Activated CD8-positive, alpha-beta T cell treated with anti-CD3 and anti-CD28 coated beads, Interleukin-2, amount 10 ng/mL, durations not matched to agents 7 days and 5 days (primary cell): ENCODE results near the gene S100A5. TPM values are rescaled to one million over a fixed set of nuclear protein-coding genes. Genes with fewer than 3 reads are reported as not detected.
"Not testable (repeated sequence)": the region's sequence is repeated elsewhere in the genome, so short reads cannot be mapped to it uniquely, and the experiment has no call there.

Source experiments
- ATAC-seq: fragments of 150-1000 bp; cut with Tn5 transposase; one replicate; pipeline ENCODE4 v1.10.0; 2021; ENCODE audit warnings: moderate library complexity
- CTCF ChIA-PET: fragments of 350-600 bp; sonication (Branson Sonifier 250); formaldehyde crosslinking; loops from one replicate; lab custom pipeline; 2021; ENCODE audit warnings: antibody characterized with exemption; lab: Charles Lee
- POLR2A ChIA-PET: fragments of 350-600 bp; sonication (Branson Sonifier 250); formaldehyde crosslinking; loops from one replicate; lab custom pipeline; 2021; ENCODE audit warnings: antibody characterized with exemption; lab: Charles Lee
- DNase-seq: peaks from one replicate; pipeline ENCODE4 v3.0.0-alpha.2; 2020
- H3K27ac Mint-ChIP-seq: one replicate; pipeline ENCODE4 v1.8.0; 2021; ENCODE audit warnings: mild to moderate bottlenecking, mixed read lengths
- H3K27me3 Mint-ChIP-seq: one replicate; pipeline ENCODE4 v1.8.0; 2021; ENCODE audit warnings: low read depth, mixed read lengths
- H3K36me3 Mint-ChIP-seq: one replicate; pipeline ENCODE4 v1.8.0; 2021; ENCODE audit warnings: low read depth, mixed read lengths
- H3K4me1 Mint-ChIP-seq: one replicate; pipeline ENCODE4 v1.8.0; 2021; ENCODE audit warnings: low read depth, mixed read lengths
- H3K4me3 Mint-ChIP-seq: one replicate; pipeline ENCODE4 v1.8.0; 2021; ENCODE audit warnings: mild to moderate bottlenecking, mixed read lengths
- H3K9me3 Mint-ChIP-seq: one replicate; pipeline ENCODE4 v1.8.0; 2022; ENCODE audit warnings: mixed read lengths; ENCODE audit not compliant: insufficient read depth
- total RNA-seq, 2 experiments: library from RNA; stranded (reverse); gene quantifications; one replicate each; pipeline ENCODE4 v1.2.3, GENCODE V29; 2021

The S100A5 gene, protein sequence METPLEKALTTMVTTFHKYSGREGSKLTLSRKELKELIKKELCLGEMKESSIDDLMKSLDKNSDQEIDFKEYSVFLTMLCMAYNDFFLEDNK
- 1 to 10 TPM; 1.8 to 1.9 TPM for total RNA-seq

DNA sequence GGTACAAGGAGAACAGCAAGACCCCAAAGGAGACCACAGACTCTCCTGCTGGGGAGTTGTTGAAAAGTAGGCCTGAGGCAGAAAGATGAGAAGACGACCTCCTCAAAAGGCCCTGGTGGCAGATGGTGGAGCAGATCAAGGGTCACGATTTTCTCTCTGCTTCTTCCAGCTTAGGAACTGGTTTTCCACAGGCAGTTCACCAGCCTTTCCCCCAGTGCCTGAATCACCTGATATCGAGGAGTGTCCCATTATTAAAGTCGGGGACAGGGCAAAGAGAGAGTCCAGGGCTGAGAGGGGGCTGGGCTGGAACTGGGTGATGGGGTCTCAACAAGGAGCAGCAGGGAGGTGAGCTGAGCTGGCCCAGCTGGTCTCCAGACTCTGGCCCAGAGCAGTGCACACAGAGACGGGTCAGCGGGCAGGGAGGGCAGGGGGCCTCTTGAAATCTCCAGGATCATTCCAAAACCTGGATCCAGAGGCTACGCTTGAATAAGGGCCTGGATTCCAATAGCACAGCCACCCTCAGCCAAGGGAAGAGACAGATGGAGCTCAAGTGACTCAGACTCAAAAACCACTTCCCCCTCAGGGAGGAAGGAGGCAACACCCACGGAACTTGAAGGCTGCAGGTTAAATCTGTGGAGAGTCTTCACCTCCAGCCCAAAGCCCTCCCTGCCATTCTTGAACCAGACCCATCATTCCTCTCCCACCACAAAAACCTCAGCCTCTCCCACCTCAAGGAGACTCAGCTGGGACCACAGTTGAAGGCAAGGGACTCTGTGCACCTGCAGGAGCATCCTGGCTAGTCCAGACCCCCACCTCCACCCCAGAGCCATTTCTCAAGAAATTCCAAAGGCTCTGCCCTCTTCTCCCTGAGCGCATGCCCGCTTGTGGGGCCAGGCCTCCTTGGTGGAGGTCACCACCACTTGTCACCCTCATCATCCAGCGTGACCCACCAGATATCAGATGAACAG lies at the start of gene S100A5:
Gene S100A5 (minus strand): TSS at position 541 of the 968 bp plus-strand sequence. CDS start 743 bp downstream, outside the sequence.
- Mint-ChIP-seq H3K4me3 (peak within 1 kb of the TSS; percentile 66), H3K27me3 (no peaks in the 10 kb centered on the region), H3K9me3 (no peaks in the 10 kb centered on the region), H3K36me3 (peaks cover 52% of the 10 kb centered on the region), H3K4me1 (peaks cover 90% of the 10 kb centered on the region), H3K27ac (peak within 1 kb of the TSS; percentile 92)
- ATAC-seq (peak; percentile 29), DNase-seq (peak; percentile 75)
- CTCF ChIA-PET, result interaction anchor here (1.0 to 2.7 kb wide), 9 partner anchors 8 to 32 kb away, joined by 3 to 28 read pairs (median 5); partner anchors contain the start of gene S100A2
- POLR2A ChIA-PET, result interaction anchor here (0.6 to 2.8 kb wide), 6 partner anchors 9 to 427 kb away, joined by 3 to 12 read pairs (median 6); partner anchors contain the start of genes CHTOP, CREB3L4 and S100A2

DNA sequence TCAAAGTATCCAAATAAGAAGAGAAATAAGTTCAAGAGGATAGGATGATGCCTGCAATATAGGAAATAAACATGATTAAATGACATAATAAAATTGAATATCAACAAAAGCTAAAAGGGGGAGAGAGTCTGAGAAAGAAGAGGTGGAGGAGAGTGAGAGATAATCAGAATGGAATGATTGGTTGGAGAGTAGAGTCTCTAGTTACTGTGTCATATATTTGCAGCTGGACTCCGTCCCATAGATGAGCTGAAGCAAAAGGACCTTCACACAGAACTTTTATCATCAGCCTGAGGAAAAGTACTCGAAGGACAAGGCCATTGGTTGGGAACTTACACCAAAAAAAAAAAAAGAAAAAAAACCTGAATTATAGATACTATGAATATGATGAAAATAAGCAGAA lies 47.7 kb upstream of the S100A5 start:
- DNase-seq (no peak), ATAC-seq (no peak)
- Mint-ChIP-seq H3K9me3 (no peaks in the 10 kb centered on the region), H3K27ac (no peak overlapping the region), H3K4me1 (no peaks in the 10 kb centered on the region), H3K36me3 (no peaks in the 10 kb centered on the region), H3K4me3 (no peak overlapping the region), H3K27me3 (peaks cover 15% of the 10 kb centered on the region)
- POLR2A ChIA-PET, result interaction anchor here (0.8 kb wide), 1 partner anchor 56 kb away, joined by 3 read pairs; no protein-coding TSS in a partner anchor
- CTCF ChIA-PET, result interaction anchor here (0.5 kb wide), 1 partner anchor 1147 kb away, joined by 3 read pairs; no protein-coding TSS in a partner anchor

- not testable (repeated sequence) for H3K27ac Mint-ChIP-seq, H3K36me3 Mint-ChIP-seq, ATAC-seq, DNase-seq, H3K4me1 Mint-ChIP-seq, H3K4me3 Mint-ChIP-seq, H3K9me3 Mint-ChIP-seq
- CTCF ChIA-PET, result interaction anchor here (0.5 kb wide), 1 partner anchor 1147 kb away, joined by 3 read pairs; no protein-coding TSS in a partner anchor
- peaks cover 15% of the 10 kb centered on the region for H3K27me3 Mint-ChIP-seq
- POLR2A ChIA-PET, result interaction anchor here (0.8 kb wide), 1 partner anchor 56 kb away, joined by 3 read pairs; no protein-coding TSS in a partner anchor
Measured at GRCh38 chr1:153588033-153588432, 47.3 kb upstream of the S100A5 start.

- H3K27me3 Mint-ChIP-seq, result peaks cover 15% of the 10 kb centered on the region
- H3K9me3 Mint-ChIP-seq, result no peaks in the 10 kb centered on the region
- no peaks in the 10 kb centered on the region for H3K4me1 Mint-ChIP-seq
- H3K36me3 Mint-ChIP-seq, result no peaks in the 10 kb centered on the region
- ATAC-seq, result no peak
- POLR2A ChIA-PET, result no interaction called here
- DNase-seq, result no peak
- CTCF ChIA-PET, result no interaction called here
- no peak overlapping the region for H3K4me3 Mint-ChIP-seq
- no peak overlapping the region for H3K27ac Mint-ChIP-seq
Measured at GRCh38 chr1:153587314-153587713, 46.6 kb upstream of the S100A5 start.

GRCh38 chr1:153586347-153586746 lies 45.6 kb upstream of the S100A5 start:
- Mint-ChIP-seq H3K27me3 (peaks cover 15% of the 10 kb centered on the region), H3K9me3 (no peaks in the 10 kb centered on the region)

GRCh38 chr1:153585006-153585405 lies 44.3 kb upstream of the S100A5 start:
- Mint-ChIP-seq H3K9me3 (no peaks in the 10 kb centered on the region), H3K27ac (no peak overlapping the region), H3K4me3 (no peak overlapping the region), H3K27me3 (peaks cover 15% of the 10 kb centered on the region), H3K4me1 (no peaks in the 10 kb centered on the region), H3K36me3 (no peaks in the 10 kb centered on the region)
- ChIA-PET POLR2A (no interaction called here), CTCF (interaction anchor here (0.7 to 1.6 kb wide), 3 partner anchors 12 to 91 kb away, joined by 3 to 5 read pairs (median 4); no protein-coding TSS in a partner anchor)
- ATAC-seq, result no peak
- DNase-seq, result no peak

More at GRCh38 chr1:153586347-153586746, 45.6 kb upstream of the S100A5 start:
- H3K27ac Mint-ChIP-seq, result no peak overlapping the region
- ChIA-PET CTCF (interaction anchor here (1.1 to 1.5 kb wide), 2 partner anchors 14 to 19 kb away, joined by 3 read pairs; no protein-coding TSS in a partner anchor), POLR2A (no interaction called here)
- no peak for DNase-seq
- no peaks in the 10 kb centered on the region for H3K4me1 Mint-ChIP-seq
- no peaks in the 10 kb centered on the region for H3K36me3 Mint-ChIP-seq
- no peak overlapping the region for H3K4me3 Mint-ChIP-seq
- ATAC-seq, result no peak

GRCh38 chr1:153583976-153584375 lies 43.2 kb upstream of the S100A5 start:
- DNase-seq, result no peak
- ChIA-PET CTCF (interaction anchor here (1.6 kb wide), 1 partner anchor 11 kb away, joined by 5 read pairs; no protein-coding TSS in a partner anchor), POLR2A (no interaction called here)
- ATAC-seq, result no peak
- H3K27ac Mint-ChIP-seq, result no peak overlapping the region
- no peak overlapping the region for H3K4me3 Mint-ChIP-seq
- H3K27me3 Mint-ChIP-seq, result peaks cover 19% of the 10 kb centered on the region
- no peaks in the 10 kb centered on the region for H3K36me3 Mint-ChIP-seq
- H3K4me1 Mint-ChIP-seq, result no peaks in the 10 kb centered on the region
- H3K9me3 Mint-ChIP-seq, result no peaks in the 10 kb centered on the region

GRCh38 chr1:153583514-153583913 lies 42.8 kb upstream of the S100A5 start:
- peaks cover 24% of the 10 kb centered on the region for H3K27me3 Mint-ChIP-seq
- ATAC-seq, POLR2A ChIA-PET, DNase-seq, H3K36me3 Mint-ChIP-seq, H3K4me1 Mint-ChIP-seq, H3K27ac Mint-ChIP-seq, H3K4me3 Mint-ChIP-seq, H3K9me3 Mint-ChIP-seq: not testable (repeated sequence)
- CTCF ChIA-PET, result interaction anchor here (1.6 kb wide), 1 partner anchor 11 kb away, joined by 5 read pairs; no protein-coding TSS in a partner anchor

DNA sequence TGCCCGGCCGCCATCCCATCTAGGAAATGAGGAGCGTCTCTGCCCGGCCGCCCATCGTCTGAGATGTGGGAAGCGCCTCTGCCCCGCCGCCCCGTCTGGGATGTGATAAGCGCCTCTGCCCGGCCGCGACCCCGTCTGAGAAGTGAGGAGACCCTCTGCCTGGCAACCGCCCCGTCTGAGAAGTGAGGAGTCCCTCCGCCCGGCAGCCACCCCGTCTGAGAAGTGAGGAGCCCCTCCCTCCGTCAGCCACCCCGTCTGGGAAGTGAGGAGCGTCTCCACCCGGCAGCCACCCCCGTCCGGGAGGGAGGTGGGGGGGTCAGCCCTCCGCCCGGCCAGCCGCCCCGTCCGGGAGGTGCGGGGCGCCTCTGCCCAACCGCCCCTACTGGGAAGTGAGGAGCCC lies 42.1 kb upstream of the S100A5 start:
- H3K27ac Mint-ChIP-seq, ATAC-seq, H3K36me3 Mint-ChIP-seq, POLR2A ChIA-PET, H3K9me3 Mint-ChIP-seq, H3K4me3 Mint-ChIP-seq, CTCF ChIA-PET, H3K4me1 Mint-ChIP-seq, DNase-seq: not testable (repeated sequence)
- H3K27me3 Mint-ChIP-seq, result peaks cover 31% of the 10 kb centered on the region

DNA sequence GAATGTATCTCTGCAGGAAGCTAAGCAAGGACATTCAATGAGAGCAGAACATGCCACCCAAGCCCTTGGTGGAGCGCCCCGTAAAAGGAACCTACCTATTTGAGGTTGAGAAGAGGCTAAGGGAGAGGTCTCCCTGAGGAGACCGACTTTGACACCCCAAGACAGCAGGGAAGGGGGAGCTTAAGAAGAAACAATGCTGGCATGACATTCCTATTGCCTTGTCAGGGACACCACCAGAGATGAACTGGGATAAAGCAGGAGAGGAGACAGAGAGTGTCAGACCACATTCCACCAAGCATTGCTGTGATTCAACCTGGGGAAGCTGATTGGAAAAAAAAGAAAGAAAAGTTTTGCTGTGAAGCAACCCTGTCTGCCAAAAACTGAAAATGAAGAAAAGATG lies 38.2 kb upstream of the S100A5 start:
- peaks cover 24% of the 10 kb centered on the region for H3K27me3 Mint-ChIP-seq
- peaks cover 2% of the 10 kb centered on the region for H3K4me1 Mint-ChIP-seq
- H3K36me3 Mint-ChIP-seq, result no peaks in the 10 kb centered on the region
- no peaks in the 10 kb centered on the region for H3K9me3 Mint-ChIP-seq
- DNase-seq, result no peak
- ChIA-PET CTCF (no interaction called here), POLR2A (interaction anchor here (2.0 kb wide), 1 partner anchor 47 kb away, joined by 4 read pairs; no protein-coding TSS in a partner anchor)
- no peak overlapping the region for H3K27ac Mint-ChIP-seq
- no peak for ATAC-seq
- no peak overlapping the region for H3K4me3 Mint-ChIP-seq

DNA sequence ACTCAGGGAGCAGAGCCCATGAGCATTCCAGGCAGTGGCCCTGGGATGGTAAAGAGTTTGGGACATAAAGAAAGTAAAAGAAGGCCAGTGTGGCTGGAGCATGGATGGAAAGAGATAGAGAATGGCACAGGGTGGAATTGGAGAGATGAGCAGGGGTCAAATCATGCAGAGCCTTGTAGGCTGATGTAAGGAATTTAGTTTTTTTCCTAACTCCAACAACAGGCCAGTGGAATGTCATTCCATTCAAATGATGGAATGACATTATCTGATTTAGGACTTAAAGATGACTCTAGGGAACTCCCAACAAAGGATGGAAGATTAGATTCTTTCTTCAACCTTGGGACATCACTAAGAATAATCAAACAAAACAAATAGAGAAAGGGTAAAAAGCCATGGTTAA lies 37.8 kb upstream of the S100A5 start:
- ATAC-seq (no peak), DNase-seq (no peak)
- Mint-ChIP-seq H3K4me1 (peaks cover 2% of the 10 kb centered on the region), H3K36me3 (no peaks in the 10 kb centered on the region), H3K4me3 (no peak overlapping the region), H3K27ac (no peak overlapping the region), H3K9me3 (no peaks in the 10 kb centered on the region), H3K27me3 (peaks cover 24% of the 10 kb centered on the region)
- ChIA-PET CTCF (interaction anchor here (1.7 to 1.8 kb wide), 2 partner anchors 46 to 68 kb away, joined by 6 to 11 read pairs; no protein-coding TSS in a partner anchor), POLR2A (interaction anchor here (2.0 kb wide), 1 partner anchor 47 kb away, joined by 4 read pairs; no protein-coding TSS in a partner anchor)
